PFSK-1 (cell line): Measurements from ENCODE around the gene OGFR.

Experiments
- FOXP2 ChIP-seq: optimal IDR thresholded peaks from 2 replicates; pipeline ENCODE3; 2011; ENCODE audit warnings: borderline replicate concordance, control low read depth, inconsistent platforms; ENCODE audit not compliant: insufficient read depth; ENCODE audit errors: extremely low read length, extremely low read depth
- POLR2AphosphoS5 ChIP-seq: IDR thresholded peaks from 2 replicates; pipeline ENCODE4 v1.6.1; 2012; ENCODE audit warnings: low read depth, mild to moderate bottlenecking, control low read depth, low read length, moderate library complexity
- REST ChIP-seq, 2 experiments: IDR thresholded peaks; 2 replicates each; pipeline versions ENCODE4 v1.6.1 to v1.8.0; 2011 to 2012; ENCODE audit warnings: low read depth in 2 of 2, low read length in 2 of 2, control low read depth in 1 of 2, inconsistent platforms in 1 of 2, mild to moderate bottlenecking in 1 of 2, moderate library complexity in 1 of 2; ENCODE audit not compliant: insufficient read depth in 1 of 2
- SIN3A ChIP-seq: IDR thresholded peaks from 2 replicates; pipeline ENCODE4 v1.6.1; 2012; ENCODE audit warnings: mild to moderate bottlenecking, low read length, moderate library complexity, borderline replicate concordance; ENCODE audit not compliant: insufficient read depth
- TAF1 ChIP-seq: IDR thresholded peaks from 2 replicates; pipeline ENCODE4 v1.6.1; 2012; ENCODE audit warnings: low read length, control low read depth, borderline replicate concordance; ENCODE audit not compliant: insufficient read depth

Gene OGFR

GRCh38 chr20:62805711-62806382 is 1.2 kb downstream of the OGFR start:
- TF ChIP-seq POLR2AphosphoS5 (no peak), FOXP2 (no peak)

GRCh38 chr20:62806383-62807050 is 1.9 kb downstream of the OGFR start:
- TF ChIP-seq FOXP2 (no peak), SIN3A (no peak), TAF1 (no peak)

- no peak for TF ChIP-seq REST (IDR thresholded peaks at IDR 0.05; ENCODE audit: insufficient read depth in 1 of 2, low read depth in 2 of 2, low read length in 2 of 2)
- TF ChIP-seq SIN3A: no peak
- no peak for TF ChIP-seq TAF1
- no peak for TF ChIP-seq POLR2AphosphoS5
- TF ChIP-seq FOXP2: no peak
Observed at GRCh38 chr20:62807444-62808210, 3.0 kb downstream of the OGFR start.

GRCh38 chr20:62808211-62808865 is 3.7 kb downstream of the OGFR start:
- TF ChIP-seq FOXP2: no peak

GRCh38 chr20:62809530-62810428 is 5.1 kb downstream of the OGFR start:
- TF ChIP-seq REST (IDR thresholded peaks at IDR 0.05; ENCODE audit: insufficient read depth in 1 of 2, low read depth in 2 of 2, low read length in 2 of 2): no peak
- no peak for TF ChIP-seq FOXP2
- no peak for TF ChIP-seq POLR2AphosphoS5
- no peak for TF ChIP-seq SIN3A
- no peak for TF ChIP-seq TAF1

GRCh38 chr20:62811320-62811719 is 6.7 kb downstream of the OGFR start:
- TF ChIP-seq POLR2AphosphoS5 (no peak), TAF1 (no peak)

GRCh38 chr20:62811720-62812119 is 7.1 kb downstream of the OGFR start:
- no peak for TF ChIP-seq REST (IDR thresholded peaks at IDR 0.05; ENCODE audit: insufficient read depth in 1 of 2, low read depth in 2 of 2, low read length in 2 of 2)
- no peak for TF ChIP-seq SIN3A
- TF ChIP-seq TAF1: no peak
- no peak for TF ChIP-seq POLR2AphosphoS5
- TF ChIP-seq FOXP2: no peak
